Activated T-cell treated with anti-CD3 and anti-CD28 coated beads, Interleukin-2, amount 50 U/mL, for 24 hours (primary cell): Measurements from ENCODE around the gene MGARP.

ENCODE experiments used
- DNase-seq: peaks from one replicate; pipeline ENCODE4 v3.0.0-alpha.2; 2020
- H3K27ac Mint-ChIP-seq: 2 replicates; pipeline ENCODE4 v1.8.0; 2020; ENCODE audit warnings: mild to moderate bottlenecking, mixed read lengths
- H3K27me3 Mint-ChIP-seq: 2 replicates; pipeline ENCODE4 v1.8.0; 2020; ENCODE audit warnings: mixed read lengths
- H3K36me3 Mint-ChIP-seq: 2 replicates; pipeline ENCODE4 v1.8.0; 2020; ENCODE audit warnings: low read depth, mixed read lengths
- H3K4me1 Mint-ChIP-seq: 2 replicates; pipeline ENCODE4 v1.8.0; 2020; ENCODE audit warnings: low read depth, mixed read lengths
- H3K4me3 Mint-ChIP-seq: 2 replicates; pipeline ENCODE4 v1.8.0; 2020; ENCODE audit warnings: mild to moderate bottlenecking, moderate library complexity, mixed read lengths
- H3K9me3 Mint-ChIP-seq: 2 replicates; pipeline ENCODE4 v1.8.0; 2020; ENCODE audit warnings: mixed read lengths

MGARP gene

GRCh38 chr4:139301821-139302611 is 22.0 kb upstream of the MGARP start, which contains the start of gene NDUFC1:
NDUFC1 (minus strand) TSS chr4:139302477; CDS start chr4:139295798, 6,679 bp downstream.
- peaks cover 59% of the 10 kb centered on the region for H3K4me1 Mint-ChIP-seq
- peak within 1 kb of the TSS; percentile 99 for H3K4me3 Mint-ChIP-seq
- H3K27me3 Mint-ChIP-seq = no peaks in the 10 kb centered on the region
- peak within 1 kb of the TSS; percentile 100 for H3K27ac Mint-ChIP-seq
- peak; percentile 75 for DNase-seq
- peaks cover 61% of the 10 kb centered on the region for H3K36me3 Mint-ChIP-seq
- no peaks in the 10 kb centered on the region for H3K9me3 Mint-ChIP-seq

DNA sequence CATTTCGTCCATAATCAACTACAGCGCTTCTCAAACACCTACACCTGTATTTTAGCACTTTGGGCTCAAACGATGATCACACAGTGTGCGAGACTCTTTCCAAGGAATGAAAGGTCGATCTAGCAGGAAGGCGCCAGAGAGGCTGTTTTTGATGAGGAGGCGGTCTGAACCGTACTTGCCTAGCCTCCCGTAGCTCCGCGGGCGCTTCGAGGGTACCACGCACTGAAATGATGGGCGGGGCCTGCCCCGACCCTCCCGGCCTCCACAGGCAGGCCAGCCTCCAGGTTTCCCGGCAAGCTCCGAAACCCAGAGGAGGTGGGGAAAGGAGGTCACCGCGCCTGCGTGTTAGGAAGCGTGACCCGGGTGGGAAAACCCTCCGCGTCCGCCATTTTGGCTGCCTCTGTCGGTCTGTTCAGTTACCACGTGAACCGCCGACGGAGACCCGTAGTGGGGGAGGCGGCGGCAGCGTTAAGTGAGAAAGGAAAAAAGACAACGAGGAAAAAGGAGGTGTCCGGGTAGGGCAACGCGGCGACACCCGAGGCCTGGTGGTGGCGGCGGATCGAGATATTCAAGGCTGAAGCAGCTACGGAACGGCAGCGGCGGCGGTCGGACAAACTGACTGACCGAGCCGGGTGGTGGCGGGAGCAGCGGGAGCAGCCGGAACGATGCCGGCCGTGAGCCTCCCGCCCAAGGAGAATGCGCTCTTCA is 21.2 kb upstream of the MGARP start, which contains the start of gene NAA15:
Gene NAA15 (plus strand): TSS at position 393 of the 708 bp plus-strand sequence. CDS start 273 bp downstream, at position 666.
- H3K36me3 Mint-ChIP-seq = peaks cover 53% of the 10 kb centered on the region
- H3K4me3 Mint-ChIP-seq = peak within 1 kb of the TSS; percentile 99
- H3K9me3 Mint-ChIP-seq = no peaks in the 10 kb centered on the region
- H3K4me1 Mint-ChIP-seq = peaks cover 59% of the 10 kb centered on the region
- peak within 1 kb of the TSS; percentile 100 for H3K27ac Mint-ChIP-seq
- H3K27me3 Mint-ChIP-seq = no peaks in the 10 kb centered on the region
- peak; percentile 97 for DNase-seq

DNA sequence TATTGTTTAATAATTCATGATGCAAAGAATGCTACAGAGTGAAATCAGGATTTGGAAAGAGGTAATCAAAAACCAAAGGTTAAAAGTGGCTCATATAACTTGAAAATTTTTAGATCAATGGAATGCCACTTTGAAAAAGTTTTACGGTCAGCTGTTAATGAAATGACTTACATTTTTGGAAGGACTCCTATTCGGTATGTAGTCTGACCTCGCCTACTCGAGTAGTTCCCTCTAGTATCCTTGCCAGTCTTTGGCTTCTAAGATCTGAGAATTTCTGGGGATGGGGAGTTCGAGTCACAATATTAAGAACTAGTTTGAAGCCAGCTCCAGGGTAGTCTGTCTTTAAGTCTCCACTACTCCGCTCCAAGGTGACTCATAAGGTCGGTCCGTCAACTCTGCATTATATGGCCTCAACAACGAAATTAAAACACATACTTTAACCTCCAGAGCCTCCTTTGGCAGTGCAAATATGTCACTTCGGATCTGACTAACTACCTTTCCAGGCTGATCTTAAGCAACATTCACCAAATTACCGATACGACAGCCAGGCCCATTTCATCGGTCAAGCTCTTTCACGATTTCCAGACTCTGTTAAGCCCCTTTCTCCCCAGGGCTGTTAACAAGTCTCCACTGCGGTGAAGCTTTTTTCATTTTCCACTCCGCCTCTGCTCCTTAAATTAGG is 20.5 kb upstream of the MGARP start:
- Mint-ChIP-seq H3K36me3 (peaks cover 48% of the 10 kb centered on the region), H3K4me3 (peak overlapping the region; percentile 99), H3K27me3 (no peaks in the 10 kb centered on the region), H3K9me3 (no peaks in the 10 kb centered on the region), H3K27ac (peak overlapping the region; percentile 100), H3K4me1 (peaks cover 61% of the 10 kb centered on the region)
- no peak for DNase-seq

- Mint-ChIP-seq H3K9me3 (no peaks in the 10 kb centered on the region), H3K4me1 (peaks cover 52% of the 10 kb centered on the region), H3K4me3 (peak overlapping the region; percentile 99), H3K36me3 (peaks cover 47% of the 10 kb centered on the region), H3K27ac (peak overlapping the region; percentile 50), H3K27me3 (no peaks in the 10 kb centered on the region)
- no peak for DNase-seq
Measured at GRCh38 chr4:139299536-139299935, 19.5 kb upstream of the MGARP start.

DNA sequence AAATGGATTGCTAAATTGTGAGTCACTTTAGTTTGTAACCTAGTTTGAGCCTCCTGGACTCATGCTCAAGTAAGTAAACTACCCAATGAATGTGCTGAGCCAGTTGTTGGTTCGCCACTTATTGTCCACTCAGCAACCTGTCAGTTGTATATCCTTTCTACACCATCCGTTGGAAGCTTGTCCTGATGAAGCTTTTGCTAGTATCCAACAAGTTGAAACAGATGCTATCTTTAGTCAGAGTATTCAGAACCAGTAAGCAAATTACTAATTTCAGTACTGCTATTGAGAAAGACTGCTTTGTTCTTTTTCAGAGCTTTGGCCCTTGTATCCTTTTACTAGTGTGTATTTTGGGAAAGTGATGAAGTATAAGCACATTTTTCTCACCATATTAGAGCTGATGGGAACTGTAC is 17.0 kb upstream of the MGARP start:
- Mint-ChIP-seq H3K4me3 (no peak overlapping the region), H3K9me3 (no peaks in the 10 kb centered on the region), H3K27ac (peak overlapping the region; percentile 98), H3K4me1 (peaks cover 45% of the 10 kb centered on the region), H3K36me3 (peaks cover 42% of the 10 kb centered on the region), H3K27me3 (no peaks in the 10 kb centered on the region)
- no peak for DNase-seq

GRCh38 chr4:139295942-139296299 is 15.9 kb upstream of the MGARP start:
- DNase-seq = no peak
- Mint-ChIP-seq H3K27ac (peak overlapping the region; percentile 98), H3K4me3 (peak overlapping the region; percentile 94), H3K36me3 (peaks cover 42% of the 10 kb centered on the region), H3K27me3 (no peaks in the 10 kb centered on the region), H3K4me1 (peaks cover 45% of the 10 kb centered on the region), H3K9me3 (no peaks in the 10 kb centered on the region)

DNA sequence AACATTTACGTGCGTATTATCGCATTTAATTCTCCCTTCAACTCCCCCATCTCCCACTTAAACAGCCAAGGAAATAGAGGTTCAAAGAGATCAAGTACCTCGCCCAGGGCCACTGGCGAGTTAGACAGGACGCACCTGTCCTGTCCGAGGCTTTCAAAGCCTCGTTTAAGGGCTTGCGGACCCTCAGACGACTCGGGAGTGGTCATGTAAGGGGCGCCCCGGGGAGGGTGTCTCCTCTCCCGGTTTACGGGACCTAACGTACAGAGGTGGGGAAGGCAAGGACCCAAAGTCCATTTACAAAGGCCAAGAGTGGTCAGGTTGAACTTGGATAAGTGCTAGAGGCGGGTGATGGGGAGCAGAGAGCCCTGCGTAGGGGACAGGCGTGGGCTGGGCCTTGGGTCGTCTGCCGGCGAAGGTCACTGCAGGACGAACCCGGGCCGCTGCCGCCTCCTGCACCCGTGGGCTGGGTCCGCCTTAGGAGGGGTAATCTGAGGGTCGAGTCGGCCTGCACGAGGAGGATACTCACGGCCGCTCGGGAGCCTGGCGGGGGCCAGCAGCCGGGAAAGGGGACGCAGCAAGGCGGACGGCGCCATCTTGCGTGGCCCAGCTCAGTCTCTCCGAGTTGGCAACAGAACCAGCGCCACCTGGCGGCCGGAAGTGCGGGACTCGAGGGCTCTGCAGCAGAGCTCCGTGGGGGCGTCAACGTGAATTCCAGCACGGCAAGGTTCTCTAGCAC is 15.3 kb upstream of the MGARP start:
- H3K9me3 Mint-ChIP-seq = no peaks in the 10 kb centered on the region
- peak; percentile 99 for DNase-seq
- peak overlapping the region; percentile 98 for H3K27ac Mint-ChIP-seq
- H3K36me3 Mint-ChIP-seq = peaks cover 41% of the 10 kb centered on the region
- H3K4me3 Mint-ChIP-seq = peak overlapping the region; percentile 94
- H3K27me3 Mint-ChIP-seq = no peaks in the 10 kb centered on the region
- H3K4me1 Mint-ChIP-seq = peaks cover 41% of the 10 kb centered on the region

- Mint-ChIP-seq H3K27ac (no peak overlapping the region), H3K27me3 (peaks cover under 1% of the 10 kb centered on the region), H3K9me3 (peaks cover 4% of the 10 kb centered on the region), H3K36me3 (peaks cover 39% of the 10 kb centered on the region), H3K4me3 (no peak overlapping the region), H3K4me1 (no peaks in the 10 kb centered on the region)
- DNase-seq = no peak
Measured at GRCh38 chr4:139286186-139286698, 6.2 kb upstream of the MGARP start.

GRCh38 chr4:139282721-139283075 is 2.7 kb upstream of the MGARP start:
- Mint-ChIP-seq H3K4me1 (peaks cover 17% of the 10 kb centered on the region), H3K27ac (no peak overlapping the region), H3K4me3 (no peak overlapping the region), H3K36me3 (peaks cover 13% of the 10 kb centered on the region), H3K27me3 (peaks cover 35% of the 10 kb centered on the region), H3K9me3 (peaks cover 4% of the 10 kb centered on the region)
- DNase-seq = no peak

DNA sequence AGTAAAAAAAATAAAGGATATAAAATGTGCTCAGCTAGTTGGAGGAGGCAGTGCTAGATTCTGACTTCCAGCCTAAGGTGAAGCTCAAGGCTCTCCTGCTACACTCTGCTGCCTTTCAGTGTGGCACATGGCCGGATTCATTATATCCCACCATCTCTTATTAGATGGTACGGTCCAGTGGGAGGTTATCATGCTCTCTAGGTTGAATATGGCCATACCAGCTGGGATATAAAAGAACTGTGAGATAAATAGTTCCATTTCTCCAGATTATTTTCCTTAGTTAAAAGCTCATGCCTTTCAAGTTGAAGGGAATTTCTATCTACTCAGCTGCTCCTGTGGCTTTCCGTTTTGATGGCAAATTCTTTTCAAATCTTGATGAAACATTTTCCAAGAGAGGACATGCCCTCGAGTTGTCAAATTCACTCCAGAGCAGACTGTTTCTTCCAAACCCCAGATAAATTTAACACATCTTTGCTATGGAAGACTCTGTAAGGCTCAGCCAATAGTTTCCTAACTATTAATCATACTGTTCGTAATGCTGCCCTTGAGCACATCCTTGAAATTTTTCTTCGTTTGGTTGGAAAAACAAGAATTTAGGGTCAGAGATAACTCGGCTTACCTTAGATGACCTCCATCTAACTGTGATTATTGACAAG is 2.2 kb upstream of the MGARP start:
- H3K27me3 Mint-ChIP-seq = peaks cover 38% of the 10 kb centered on the region
- no peak overlapping the region for H3K27ac Mint-ChIP-seq
- peaks cover 11% of the 10 kb centered on the region for H3K36me3 Mint-ChIP-seq
- H3K4me3 Mint-ChIP-seq = no peak overlapping the region
- H3K4me1 Mint-ChIP-seq = peaks cover 17% of the 10 kb centered on the region
- peaks cover 4% of the 10 kb centered on the region for H3K9me3 Mint-ChIP-seq
- no peak for DNase-seq

DNA sequence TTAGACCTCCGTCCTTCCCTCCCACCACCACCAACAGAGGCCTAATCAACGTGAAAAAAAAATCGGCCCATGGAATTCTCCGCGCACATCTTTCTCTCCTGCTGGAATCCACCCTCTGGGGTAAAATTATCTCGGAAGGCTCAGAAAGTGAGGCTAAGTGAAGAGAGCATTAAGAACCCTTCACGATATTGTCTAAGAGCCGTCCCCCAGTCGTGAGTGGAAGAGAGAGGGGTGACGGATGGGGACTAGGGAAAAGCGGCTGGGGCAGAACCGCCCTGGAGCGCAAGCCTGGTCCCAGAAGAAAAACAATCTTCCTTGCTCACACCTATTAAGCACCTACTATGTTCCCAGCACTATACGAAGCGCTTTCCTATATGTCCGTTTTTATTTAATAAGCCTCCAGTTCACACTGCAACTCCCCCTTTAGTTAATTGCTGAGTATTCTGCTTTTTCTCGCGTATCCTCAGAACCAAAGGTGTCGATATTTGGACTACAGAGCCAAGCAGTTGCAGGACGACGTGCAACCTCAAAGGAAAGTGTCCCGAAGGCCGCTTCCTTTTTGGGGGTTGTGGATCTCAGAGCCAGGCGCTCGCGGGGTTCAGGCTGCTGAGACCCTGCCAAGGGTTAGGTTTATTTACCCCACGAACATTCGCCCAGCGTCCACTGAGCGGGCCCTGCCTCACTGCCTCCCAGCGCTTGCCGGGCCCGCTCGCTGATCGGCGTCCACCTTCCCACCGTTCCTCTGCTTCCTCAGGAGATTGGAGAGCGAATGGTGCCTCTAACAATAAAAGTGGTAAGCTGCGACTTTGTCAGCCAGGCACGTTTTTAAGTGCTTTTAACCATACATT is 889 bp downstream of the MGARP start:
- Mint-ChIP-seq H3K4me1 (peaks cover 17% of the 10 kb centered on the region), H3K27ac (no peak overlapping the region), H3K36me3 (peaks cover under 1% of the 10 kb centered on the region), H3K27me3 (peaks cover 50% of the 10 kb centered on the region), H3K4me3 (peak overlapping the region; percentile 79), H3K9me3 (no peaks in the 10 kb centered on the region)
- peak; percentile 38 for DNase-seq

- no peak for DNase-seq
- Mint-ChIP-seq H3K27me3 (peaks cover 50% of the 10 kb centered on the region), H3K4me3 (peak overlapping the region; percentile 79), H3K36me3 (no peaks in the 10 kb centered on the region), H3K4me1 (peaks cover 17% of the 10 kb centered on the region), H3K27ac (no peak overlapping the region), H3K9me3 (no peaks in the 10 kb centered on the region)
Measured at GRCh38 chr4:139278485-139278884, 1.5 kb downstream of the MGARP start.

GRCh38 chr4:139275281-139275735 is 4.7 kb downstream of the MGARP start:
- Mint-ChIP-seq H3K27me3 (peaks cover 40% of the 10 kb centered on the region), H3K9me3 (no peaks in the 10 kb centered on the region), H3K36me3 (no peaks in the 10 kb centered on the region), H3K4me3 (no peak overlapping the region), H3K27ac (no peak overlapping the region), H3K4me1 (peaks cover 15% of the 10 kb centered on the region)
- DNase-seq = no peak
